ENCODE data around the gene IRF3.

IRF3 gene

GRCh38 chr19:49664171-49665035 lies 1.3 kb downstream of the IRF3 start:
- peak; percentile 69 for DNase-seq (ENCODE audit: low read depth)
- peak overlapping the region; percentile 95 for H3K4me3 ChIP-seq (ENCODE audit: low read length)
- TF ChIP-seq, protein P1, sequence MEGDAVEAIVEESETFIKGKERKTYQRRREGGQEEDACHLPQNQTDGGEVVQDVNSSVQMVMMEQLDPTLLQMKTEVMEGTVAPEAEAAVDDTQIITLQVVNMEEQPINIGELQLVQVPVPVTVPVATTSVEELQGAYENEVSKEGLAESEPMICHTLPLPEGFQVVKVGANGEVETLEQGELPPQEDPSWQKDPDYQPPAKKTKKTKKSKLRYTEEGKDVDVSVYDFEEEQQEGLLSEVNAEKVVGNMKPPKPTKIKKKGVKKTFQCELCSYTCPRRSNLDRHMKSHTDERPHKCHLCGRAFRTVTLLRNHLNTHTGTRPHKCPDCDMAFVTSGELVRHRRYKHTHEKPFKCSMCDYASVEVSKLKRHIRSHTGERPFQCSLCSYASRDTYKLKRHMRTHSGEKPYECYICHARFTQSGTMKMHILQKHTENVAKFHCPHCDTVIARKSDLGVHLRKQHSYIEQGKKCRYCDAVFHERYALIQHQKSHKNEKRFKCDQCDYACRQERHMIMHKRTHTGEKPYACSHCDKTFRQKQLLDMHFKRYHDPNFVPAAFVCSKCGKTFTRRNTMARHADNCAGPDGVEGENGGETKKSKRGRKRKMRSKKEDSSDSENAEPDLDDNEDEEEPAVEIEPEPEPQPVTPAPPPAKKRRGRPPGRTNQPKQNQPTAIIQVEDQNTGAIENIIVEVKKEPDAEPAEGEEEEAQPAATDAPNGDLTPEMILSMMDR (conservative IDR thresholded peaks at IDR 0.05; ENCODE audit: low read length), result peak; percentile 17; the same call in 1 of the 2 replicates

DNA sequence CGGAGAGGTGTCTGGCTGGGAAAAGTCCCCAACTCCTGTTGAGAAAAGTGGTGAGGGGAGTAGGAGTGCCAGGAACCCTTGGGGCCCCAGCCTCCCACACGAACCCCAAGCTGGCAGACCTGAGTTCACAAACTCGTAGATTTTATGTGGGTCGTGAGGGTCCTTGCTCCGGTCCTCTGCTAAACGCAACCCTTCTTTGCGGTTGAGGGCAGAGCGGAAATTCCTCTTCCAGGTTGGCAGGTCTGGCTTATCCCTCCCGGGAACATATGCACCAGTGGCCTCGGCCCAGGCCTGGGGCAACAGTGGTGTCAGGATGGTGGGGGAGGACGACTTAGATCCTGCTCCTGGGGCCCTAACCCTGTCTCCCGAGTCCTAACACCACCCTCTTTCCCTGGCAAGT lies 2.4 kb downstream of the IRF3 start:
- H3K4me3 ChIP-seq (ENCODE audit: low read length), result no peak overlapping the region
- no peak for DNase-seq (ENCODE audit: low read depth)
- TF ChIP-seq, protein P1 (conservative IDR thresholded peaks at IDR 0.05; ENCODE audit: low read length), result no peak

- no peak overlapping the region for H3K4me3 ChIP-seq (ENCODE audit: low read length)
- DNase-seq (ENCODE audit: low read depth), result no peak
- TF ChIP-seq, protein P1 (conservative IDR thresholded peaks at IDR 0.05; ENCODE audit: low read length), result no peak
Measured at GRCh38 chr19:49662011-49662410, 3.6 kb downstream of the IRF3 start.

DNA sequence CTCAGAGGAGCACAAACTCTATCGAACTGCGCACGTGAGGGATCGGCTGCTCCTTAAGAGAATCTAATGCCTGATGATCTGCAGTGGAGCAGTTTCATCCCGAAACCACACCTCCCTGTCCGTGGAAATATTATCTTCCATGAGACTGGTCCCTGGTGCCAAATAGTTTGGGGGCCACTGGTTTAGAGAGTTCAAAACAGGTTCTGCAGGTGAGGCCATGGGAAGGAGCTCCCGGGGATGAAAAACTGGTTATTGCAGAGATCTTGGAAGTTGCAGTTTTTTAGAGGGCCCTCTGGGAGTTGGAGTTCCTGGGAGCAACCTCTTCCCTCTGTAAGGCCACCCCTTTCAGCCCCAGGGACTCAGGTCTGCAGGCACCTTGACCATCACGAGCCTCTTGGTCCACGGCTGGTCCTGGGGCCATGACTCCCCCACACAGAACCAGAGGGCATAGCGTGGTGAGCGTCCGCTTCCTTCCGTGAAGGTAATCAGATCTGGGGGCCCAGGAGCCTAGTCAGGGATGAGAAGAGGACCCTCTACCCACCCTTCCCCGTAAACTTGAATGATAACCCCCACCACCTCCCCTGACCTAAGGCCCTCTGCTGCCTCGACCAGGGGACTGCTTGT lies 5.2 kb downstream of the IRF3 start:
- no peak overlapping the region for H3K4me3 ChIP-seq (ENCODE audit: low read length)
- DNase-seq (ENCODE audit: low read depth), result no peak
- TF ChIP-seq, protein P1 (conservative IDR thresholded peaks at IDR 0.05; ENCODE audit: low read length), result no peak

DNA sequence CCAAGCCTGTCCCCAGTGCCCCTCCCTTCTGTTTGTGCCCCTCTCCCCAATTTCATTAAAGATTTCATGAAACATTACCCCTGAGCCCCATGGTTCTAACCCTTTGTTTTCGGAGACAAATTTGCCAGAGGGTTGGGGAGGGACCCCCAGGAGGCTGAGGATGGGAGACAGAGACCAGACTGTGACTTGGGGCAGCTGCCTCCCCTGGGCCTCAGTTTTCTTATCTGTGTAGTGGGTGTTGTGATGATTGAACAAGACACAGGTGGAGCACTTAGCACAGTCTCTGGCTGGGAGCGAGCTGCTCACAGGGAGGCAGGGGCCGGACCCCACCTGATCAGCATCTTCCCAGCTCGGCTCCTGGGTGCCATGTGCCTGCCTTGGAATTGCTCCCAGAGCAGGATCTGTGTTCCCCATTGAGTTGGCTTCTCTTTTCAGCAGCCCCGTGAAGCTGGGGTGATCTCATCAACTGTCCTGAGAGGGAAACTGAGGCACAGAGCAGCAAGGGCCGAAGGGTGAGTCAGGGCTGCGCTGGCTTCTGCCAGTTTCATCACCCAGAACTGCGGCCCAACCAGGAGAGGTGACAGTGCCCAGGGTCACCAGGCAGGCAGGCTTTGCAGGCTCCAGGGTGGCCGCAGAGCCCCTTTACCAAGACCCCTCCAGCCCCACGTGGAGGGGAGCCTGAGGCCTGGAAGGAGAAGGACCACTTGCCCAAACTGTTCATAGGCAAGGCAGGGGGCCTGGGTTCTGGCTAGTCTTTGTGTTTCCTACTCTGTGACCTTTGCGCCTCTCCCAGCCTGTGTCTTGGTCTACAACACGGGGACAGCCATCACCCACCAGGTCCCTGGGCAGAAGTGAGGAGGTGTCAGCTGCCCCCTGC lies 6.9 kb downstream of the IRF3 start:
- DNase-seq (ENCODE audit: low read depth), result no peak
- no peak overlapping the region for H3K4me3 ChIP-seq (ENCODE audit: low read length)
- TF ChIP-seq, protein P1 (conservative IDR thresholded peaks at IDR 0.05; ENCODE audit: low read length), result no peak

GRCh38 chr19:49658139-49658517 lies 7.5 kb downstream of the IRF3 start:
- no peak overlapping the region for H3K4me3 ChIP-seq (ENCODE audit: low read length)
- TF ChIP-seq, protein P1 (conservative IDR thresholded peaks at IDR 0.05; ENCODE audit: low read length), result no peak
- DNase-seq (ENCODE audit: low read depth), result no peak

Data from AG10803 (cell line).